CD4-positive, alpha-beta T cell treated with Interferon gamma for 1 hour (primary cell): Measurements from ENCODE around the gene C14orf119.
"Not testable (repeated sequence)": the region's sequence is repeated elsewhere in the genome, so short reads cannot be mapped to it uniquely, and the experiment has no call there.

Experiments
- DNase-seq: peaks from one replicate; pipeline ENCODE4 v3.0.0-alpha.2; 2020

Gene C14orf119

GRCh38 chr14:23091294-23092225 lies 3.7 kb upstream of the C14orf119 start:
- no peak for DNase-seq

DNA sequence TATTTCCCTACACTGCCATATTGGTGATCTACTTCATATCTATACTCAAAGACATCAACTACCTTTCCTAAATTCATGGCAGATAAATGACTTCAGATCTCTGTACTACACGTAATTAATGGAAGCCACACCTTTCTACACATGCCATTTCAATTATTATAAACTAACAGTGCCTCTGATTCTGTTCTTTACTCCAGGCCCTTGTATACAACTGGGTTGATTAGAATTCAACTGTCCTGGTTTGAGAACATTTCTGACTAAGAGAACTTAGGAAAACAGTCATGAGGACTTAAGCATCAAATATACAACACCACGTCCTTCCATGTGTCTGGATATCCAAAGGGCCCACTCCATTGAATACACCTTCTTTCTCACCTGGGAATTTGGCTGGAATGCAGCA lies 2.2 kb upstream of the C14orf119 start:
- no peak for DNase-seq

DNA sequence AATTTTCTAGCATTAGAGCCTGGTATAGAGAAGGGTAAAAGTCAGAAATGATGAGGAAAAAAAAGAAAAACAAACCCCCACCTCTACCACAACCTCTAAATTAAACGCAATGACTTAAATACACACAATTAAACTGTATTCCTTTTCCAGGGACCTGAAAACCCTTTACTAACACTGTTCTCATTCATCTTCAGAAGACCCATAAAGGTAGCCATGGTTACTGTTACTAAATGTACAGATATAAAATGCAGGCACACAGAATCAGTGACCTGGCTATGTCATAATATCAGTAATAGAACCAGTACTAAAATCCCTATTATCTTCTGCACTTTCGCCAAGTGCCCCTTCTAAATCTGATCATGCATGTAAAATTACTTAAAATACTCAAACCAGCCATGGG lies 1.8 kb upstream of the C14orf119 start:
- DNase-seq = no peak

DNA sequence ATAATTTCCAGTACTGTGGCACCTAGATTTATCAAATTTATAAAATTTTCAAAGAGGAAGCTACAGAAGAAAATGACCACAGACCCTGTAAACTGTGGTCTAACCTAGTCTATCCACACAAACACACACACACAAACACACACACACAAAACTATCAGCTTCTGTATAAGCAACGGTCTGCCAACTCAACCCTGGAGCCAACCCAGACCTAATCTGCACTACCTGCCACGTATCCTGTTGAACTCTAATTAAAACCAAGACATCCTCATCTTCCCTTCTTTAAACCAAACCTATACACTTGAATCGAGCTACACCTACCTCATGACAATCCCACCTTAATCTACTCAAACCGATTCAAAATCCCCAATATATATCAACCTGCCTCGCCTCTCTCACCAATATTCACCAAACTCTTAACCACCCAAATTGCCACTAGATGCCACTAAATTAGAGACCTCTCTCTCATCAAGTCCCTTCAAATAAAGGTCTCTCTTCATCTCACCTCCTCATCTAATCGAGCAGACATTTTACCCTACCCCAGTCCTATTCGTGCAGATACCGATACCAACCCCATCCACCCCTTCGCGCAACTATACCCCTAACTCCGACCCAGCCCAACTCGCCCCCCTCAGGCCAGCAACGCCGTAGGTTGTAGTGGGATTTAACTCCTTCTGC lies 1.2 kb upstream of the C14orf119 start:
- DNase-seq = peak; percentile 84

DNA sequence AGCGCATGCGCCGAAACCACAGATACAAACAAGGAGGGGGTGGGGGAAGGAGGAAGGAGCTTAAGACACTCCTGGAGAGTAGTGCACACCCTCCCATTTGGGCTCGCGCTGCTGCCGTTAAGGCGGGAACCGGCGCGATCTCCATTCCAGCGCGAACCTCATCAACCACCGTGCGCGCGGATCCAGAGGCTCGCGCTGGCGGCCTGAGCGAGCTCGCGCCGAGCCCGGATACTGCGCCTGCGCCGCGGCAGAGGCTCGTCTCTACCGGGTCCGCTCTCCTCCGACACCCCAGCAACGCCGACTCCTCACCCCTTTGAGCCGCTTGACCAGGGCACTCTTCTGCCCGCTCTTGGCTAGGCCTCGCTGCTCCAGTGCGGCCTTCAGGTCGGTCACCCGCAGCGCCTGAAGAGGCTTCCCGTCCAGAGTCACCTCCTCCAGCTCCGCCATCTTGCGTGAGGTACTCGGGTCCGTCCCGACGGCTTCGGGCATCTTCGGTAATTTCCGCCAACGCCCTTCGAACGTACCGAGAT lies 574 bp upstream of the C14orf119 start, which contains the start of gene ACIN1:
ACIN1 (minus strand) TSS at position 471 of the 530 bp plus-strand sequence; CDS start at position 447, 24 bp downstream.
- no peak for DNase-seq

GRCh38 chr14:23097786-23098185 lies 2.5 kb downstream of the C14orf119 start:
- no peak for DNase-seq

DNA sequence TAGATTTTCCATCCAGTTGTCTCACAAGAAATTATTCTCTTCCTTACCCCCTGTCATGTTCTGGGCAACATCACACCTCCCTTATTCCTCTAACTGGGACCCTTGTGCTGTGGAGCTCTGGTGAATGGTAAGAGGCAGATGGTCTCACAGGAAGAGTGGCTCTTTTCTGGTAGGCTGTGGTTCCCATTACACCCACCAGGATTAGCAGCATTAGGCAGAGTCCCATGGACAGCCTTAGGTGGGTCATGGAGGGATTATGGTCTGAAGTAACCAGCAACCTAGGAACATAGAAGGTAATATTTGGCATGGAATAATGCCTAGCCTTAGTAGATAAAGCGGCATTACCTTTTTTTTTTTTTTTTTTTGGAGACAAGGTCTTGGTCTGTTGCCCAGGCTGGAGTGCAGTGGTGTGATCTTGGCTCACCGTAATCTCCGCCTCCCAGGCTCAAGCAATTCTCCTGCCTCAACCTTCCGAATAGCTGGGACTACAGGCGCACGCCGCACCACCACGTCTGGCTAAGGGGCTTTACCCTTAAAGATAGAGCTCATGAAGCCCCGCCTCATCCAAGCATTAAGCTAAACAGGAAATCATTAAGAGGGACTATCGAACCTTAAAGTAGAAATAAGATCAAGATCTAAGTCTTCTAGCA lies 4.0 kb downstream of the C14orf119 start:
- no peak for DNase-seq

GRCh38 chr14:23101213-23101970 lies 6.1 kb downstream of the C14orf119 start:
- DNase-seq = no peak

DNA sequence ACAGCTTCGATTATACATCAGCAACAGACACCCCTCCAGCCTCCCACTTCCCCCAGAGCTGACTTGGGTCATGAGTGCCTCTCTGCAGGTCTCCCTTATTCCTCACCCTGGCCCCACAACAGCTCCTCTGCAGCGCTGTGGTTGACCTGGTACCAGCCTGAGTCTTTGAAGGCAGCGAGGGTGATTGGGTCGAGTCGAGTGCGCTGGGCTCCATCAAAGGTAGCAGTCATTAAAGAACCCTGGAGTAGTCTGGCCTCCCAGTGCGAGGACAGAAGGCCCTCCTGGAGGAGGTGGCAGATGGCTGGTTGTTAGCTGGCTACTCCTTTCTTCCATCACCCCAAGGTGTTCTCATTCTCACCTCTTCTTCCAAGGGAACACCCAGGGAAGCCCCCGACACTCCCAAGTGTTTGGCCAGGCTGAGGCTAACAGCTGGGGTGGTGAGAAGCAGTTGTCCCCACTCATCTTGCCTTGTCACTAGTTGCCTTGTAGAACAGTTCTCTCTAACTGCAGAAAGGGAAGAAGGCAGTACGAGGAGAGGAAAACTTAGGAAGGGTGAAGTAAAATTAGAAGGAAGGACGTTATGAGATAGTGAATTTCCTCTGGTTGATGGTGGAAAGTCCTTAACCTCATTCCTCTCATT lies 6.8 kb downstream of the C14orf119 start:
- no peak for DNase-seq

DNA sequence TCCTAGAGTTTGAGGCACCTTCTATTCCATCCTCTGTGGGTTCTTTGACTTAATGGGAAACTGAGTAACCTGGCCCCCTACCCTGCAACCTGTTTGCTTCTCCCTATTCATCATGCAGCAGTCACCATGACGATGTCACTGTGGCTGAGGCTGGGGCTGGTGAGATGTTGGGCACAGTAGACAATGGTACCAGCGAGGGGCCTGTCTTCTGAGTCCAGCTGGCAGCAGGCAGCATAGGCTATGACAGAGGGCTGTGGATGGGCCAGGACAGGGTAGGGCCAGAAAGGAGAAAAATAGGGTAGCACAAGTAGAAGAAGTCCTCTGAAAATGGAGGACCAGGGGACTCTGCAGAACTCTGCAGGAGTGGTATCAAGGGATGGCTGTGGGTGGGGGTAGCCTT lies 7.5 kb downstream of the C14orf119 start:
- DNase-seq = no peak

GRCh38 chr14:23103581-23103980 lies 8.3 kb downstream of the C14orf119 start:
- DNase-seq = no peak

DNA sequence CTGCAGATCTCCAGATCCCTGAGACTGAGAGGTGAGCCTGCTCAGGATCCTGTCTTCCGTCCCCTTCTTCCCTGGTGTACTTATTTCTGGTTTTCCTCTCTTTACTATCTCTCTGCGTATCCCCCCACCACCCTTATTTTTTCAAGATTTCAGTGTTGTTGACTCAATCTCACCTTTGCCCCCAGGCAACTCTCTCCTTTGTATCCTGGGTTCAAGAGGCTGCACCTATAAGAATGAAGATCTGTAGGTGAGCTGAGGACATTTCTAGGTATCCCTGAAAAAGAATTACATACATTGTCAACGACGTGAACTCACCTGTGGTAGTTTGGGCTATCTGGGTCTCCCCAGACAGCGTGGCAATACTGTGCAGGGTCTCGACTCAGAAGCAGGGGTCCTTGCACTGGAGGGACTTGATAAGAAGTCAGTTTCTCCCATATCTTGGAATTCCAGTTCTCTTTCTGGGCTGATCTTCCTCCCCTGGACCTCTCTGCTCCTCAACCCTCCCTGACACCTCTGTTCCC lies 8.8 kb downstream of the C14orf119 start:
- no peak for DNase-seq

- DNase-seq = no peak
These were observed 9.5 kb downstream of the C14orf119 start, which contains the start of gene CIROP for GRCh38 chr14:23104591-23105347. CIROP (minus strand) TSS chr14:23104989; CDS start chr14:23104920, 69 bp downstream.

DNA sequence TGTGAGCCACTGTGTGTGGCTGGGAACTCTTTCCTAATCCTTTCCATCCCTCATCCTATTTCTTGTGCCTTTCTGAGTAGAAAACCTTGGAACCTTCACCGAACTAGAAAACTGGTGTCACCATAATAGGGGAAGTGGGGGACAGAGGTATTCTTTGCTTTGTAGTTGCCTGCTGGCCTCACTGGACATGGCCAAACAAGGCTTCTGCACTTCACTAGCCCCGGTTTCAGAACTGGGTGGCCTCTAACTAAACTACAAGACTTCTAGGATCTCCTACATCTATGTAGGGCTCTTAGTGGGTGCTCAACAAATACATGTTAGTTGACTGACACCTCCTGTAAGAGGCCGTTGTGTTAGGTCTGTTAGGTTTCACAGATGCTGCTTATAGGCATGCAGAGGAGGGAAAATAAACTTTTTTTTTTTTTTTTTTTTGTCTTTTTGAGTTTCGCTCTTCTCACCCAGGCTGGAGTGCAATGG lies 10.1 kb downstream of the C14orf119 start:
- no peak for DNase-seq

DNA sequence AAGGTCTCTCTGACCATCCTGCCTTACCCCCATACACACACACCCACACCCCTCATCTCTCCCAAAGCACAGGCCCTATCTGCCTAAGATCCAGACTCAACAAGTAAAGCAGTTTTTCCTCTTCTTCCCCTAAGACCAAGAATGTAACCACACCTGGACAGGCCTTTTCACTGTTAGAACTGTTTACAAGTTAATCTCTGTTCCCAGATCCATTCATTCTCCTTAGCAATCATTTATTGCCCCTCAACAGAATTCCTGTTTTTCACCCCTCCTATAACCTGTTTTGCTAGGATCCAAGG lies 11.4 kb downstream of the C14orf119 start:
- no peak for DNase-seq

GRCh38 chr14:23107620-23108019 lies 12.3 kb downstream of the C14orf119 start:
- DNase-seq = not testable (repeated sequence)

GRCh38 chr14:23108169-23108568 lies 12.9 kb downstream of the C14orf119 start:
- DNase-seq = not testable (repeated sequence)

DNA sequence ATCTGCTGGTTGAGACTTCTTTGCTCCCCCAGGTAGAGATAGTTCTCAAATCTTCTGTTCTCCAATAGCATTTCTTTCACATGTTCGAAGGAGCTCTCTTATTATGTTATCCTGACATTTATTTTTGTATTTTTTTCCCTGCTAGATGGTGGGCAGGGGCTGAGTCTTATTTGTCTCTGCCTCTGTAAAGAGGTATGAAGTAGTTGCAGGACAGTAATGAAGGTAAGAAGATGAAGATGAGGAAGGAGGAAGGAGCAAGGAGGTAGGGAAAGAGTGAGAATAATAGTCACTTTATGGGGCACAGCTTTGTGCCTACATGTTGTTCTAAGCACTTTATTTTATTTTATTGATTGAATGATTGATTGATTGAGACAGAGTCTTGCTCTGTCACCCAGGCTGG lies 14.5 kb downstream of the C14orf119 start:
- DNase-seq = no peak

DNA sequence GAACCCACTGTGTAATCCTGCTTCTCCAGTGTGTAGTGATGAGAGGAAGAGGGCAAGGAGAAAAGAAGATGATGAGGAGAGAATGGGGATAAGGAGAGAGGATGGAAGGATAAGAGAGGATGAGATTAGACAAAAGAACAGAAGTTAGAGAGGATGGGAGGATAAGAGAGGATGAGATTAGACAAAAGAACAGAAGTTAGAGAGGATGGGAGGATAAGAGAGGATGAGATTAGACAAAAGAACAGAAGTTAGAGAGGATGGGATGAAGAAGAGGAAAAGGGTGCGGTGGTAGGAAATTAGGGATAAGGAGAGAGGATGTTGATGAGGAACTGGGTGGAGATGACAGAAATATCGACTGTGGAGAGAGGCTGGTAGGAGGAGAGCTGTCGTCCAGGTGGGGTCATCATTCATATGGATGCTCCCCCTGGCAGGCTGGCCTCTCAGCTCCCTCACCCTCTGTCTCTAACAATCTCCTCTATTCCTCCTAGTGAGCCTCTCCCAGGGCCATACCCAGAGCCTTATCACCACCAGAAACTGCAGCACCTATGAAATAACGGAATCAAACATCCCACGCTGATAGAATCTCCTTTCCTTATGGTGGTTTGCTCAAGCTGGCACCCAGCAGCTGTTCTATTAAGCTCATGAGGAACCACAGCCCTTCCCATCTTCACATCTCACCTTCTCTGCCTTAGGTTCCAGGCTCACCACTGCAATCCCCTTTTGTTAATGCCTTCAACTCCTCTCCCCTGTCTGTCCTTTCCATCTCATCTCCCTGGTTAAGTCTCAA lies 15.5 kb downstream of the C14orf119 start:
- no peak for DNase-seq
